GM21381 (cell line): ENCODE measurements around the gene BNC2.
"Not testable (repeated sequence)": the region's sequence is repeated elsewhere in the genome, so short reads cannot be mapped to it uniquely, and the experiment has no call there.

Experiments
- ATAC-seq: cut with Tn5 transposase; IDR thresholded peaks from one replicate; pipeline ENCODE4 v1.9.1; 2021; ENCODE audit warnings: mild to moderate bottlenecking, moderate library complexity; ENCODE audit not compliant: unreplicated experiment

Gene BNC2

DNA sequence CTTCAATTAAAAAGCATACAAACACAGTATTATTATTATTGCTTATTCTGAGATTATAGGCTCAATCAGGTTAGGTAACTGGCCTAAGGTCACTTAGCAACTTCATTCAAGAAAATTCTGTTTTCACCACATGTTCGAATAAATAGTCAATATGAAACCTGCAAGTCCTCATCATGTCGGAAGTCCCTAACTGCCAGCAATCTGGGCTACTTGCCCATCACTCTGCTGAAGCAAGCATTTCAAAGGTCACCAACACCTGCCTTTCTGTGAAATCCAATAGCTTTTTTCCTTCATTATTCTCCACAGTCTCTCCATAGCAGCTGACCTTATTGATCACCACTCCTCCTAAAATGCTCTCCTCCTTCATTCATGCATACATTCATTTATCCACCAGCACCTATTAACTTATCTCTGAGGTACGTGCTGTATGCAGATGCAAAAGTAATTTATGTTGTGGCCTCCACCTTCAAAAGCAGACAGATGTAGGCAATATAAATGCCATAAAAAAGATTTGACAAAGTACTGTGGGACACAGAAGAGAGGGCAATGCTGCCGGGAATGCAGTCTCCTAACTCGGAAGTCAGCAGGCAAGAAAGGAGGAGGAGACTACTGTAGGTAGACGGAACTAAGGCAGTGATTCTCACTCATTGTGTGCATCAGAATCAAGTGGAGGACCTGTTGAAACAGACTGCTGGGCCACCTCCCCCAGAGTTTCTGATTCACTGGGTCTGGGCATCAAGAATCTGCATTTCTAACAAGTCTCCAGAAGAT lies 310.9 kb downstream of the BNC2 start:
- no peak for ATAC-seq

- ATAC-seq: no peak
Observed at GRCh38 chr9:16555802-16556201, 314.7 kb downstream of the BNC2 start.

DNA sequence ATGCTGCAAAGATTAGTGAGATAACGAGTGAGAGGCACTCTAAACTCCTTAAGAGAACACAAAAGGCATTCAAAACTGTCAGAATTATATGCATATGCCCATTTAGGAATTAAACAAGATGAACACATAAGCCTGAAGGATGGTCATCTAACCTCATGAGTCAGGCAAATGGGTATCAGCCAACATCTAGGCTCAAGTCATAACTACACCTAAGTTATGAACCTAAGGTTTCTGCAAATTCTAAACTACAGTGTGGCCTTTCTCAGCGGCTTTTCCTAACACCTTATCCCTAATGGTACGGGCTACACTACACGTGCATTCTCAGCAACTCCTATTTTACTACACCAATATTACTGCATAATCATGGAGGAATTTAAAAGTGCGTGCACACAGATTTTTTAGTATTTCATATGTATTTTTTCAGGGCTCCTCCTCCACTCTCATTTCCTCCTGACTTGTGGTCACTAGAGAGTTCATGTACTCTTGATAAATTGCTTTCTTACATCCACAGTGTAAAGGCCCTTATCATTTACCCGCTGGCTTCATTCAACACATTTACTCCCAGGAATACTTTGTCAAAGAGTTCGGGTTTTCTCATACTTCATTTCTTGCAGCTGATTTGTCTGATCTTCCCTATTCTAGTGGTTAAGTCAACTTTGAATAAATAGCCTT lies 316.5 kb downstream of the BNC2 start:
- no peak for ATAC-seq

DNA sequence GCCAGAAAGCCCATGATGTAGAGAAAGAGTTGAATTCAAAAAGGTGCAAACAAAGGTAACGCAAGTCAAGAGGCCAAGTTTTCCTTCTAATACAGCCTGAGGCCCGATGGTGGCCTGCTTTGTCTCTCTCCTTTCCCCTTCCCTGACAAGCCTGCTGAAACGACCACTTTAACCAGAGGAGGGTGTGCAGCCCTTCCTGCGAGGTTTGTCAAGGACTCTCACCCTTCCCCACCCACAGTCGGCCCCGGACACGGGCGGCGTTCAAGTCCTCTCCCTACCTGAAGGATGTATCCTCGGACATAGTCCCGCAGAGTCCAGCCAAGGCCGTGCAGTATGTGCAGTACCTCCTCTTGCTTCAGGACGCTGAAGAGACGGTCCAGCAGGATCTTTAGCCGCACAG lies 318.2 kb downstream of the BNC2 start:
- no peak for ATAC-seq

DNA sequence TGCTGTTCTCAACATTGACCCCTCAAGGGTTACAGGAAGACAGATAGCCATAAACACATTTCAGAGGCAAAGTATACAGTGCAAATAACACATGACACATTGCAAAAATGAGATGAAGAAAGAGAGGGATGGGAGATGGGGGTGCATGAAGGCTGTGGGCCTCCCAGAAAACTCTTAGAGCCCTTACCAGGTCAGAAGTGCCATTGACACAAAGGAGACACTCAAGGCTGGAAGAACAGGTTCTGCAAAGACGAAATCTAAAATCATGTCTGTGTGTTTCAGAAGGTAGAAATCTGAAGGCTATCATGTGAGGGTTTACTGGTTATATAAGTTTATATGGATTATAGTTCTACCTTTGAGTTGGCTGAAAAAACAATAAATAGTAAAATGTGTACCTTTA lies 318.8 kb downstream of the BNC2 start:
- ATAC-seq: no peak

DNA sequence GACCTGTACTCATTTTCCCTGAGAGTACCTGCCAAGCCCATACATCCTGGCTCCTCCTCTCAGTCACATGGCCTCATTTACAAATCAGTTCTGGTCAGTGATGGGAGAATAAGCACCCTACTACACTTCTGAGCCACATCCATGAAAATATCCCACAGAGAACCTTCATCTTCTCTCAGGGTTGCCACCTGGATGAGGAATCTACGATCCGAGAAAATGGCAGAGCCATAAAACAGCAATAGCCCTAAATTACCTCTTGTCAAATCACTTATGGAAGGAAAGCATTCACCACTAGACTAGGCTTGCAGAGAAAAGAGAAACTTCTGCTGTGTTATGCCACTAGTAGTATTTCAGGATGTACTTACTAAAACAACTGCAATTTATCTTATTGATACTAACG lies 324.8 kb downstream of the BNC2 start:
- ATAC-seq: no peak

GRCh38 chr9:16544842-16545241 lies 325.6 kb downstream of the BNC2 start:
- no peak for ATAC-seq

- no peak for ATAC-seq
Observed at GRCh38 chr9:16543686-16544085, 326.8 kb downstream of the BNC2 start.

- no peak for ATAC-seq
Observed at GRCh38 chr9:16543225-16543624, 327.2 kb downstream of the BNC2 start.

GRCh38 chr9:16542290-16542689 lies 328.2 kb downstream of the BNC2 start:
- no peak for ATAC-seq

DNA sequence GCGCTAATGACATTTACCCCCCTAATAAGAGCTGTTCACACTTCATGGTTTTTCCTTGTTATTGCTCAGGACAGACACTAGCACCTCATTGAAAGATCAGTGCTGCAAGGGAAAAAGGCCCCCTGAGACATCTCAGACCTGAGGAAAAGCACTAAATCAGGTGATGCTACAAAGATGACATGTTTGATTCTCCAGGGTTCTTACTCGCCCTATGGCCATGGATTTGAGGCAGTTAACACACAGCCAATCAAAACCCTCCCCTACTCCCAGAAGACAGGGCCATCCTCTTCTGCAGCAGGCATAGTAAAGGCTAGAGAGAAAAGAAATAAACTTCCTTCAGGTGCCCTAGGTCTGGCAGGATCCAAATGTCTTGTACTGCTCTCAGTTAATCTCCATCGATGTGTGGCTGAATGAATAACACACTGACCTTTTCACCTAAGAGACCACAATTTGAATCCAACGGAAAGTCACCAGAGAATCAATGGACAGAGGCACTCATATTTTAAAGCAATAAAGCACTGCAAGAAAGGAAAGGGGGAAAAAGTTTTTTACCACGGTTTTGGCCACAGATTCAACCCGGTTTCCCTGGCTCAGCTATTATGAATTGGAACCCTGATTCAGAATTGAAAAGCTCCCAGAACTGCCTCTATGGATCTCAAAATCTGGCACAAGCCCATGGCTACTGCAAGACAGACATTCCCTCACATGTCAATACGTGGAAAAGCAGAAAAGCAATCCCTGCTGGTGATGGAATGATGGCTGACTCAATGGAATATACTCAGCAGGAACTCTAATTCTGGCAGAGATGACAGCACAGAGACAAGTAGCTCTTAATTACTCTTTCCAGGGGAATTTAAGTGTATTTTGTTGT lies 329.5 kb downstream of the BNC2 start:
- no peak for ATAC-seq

GRCh38 chr9:16539626-16540025 lies 330.8 kb downstream of the BNC2 start:
- ATAC-seq: not testable (repeated sequence)

- ATAC-seq: no peak
Observed at GRCh38 chr9:16535555-16535954, 334.9 kb downstream of the BNC2 start.

DNA sequence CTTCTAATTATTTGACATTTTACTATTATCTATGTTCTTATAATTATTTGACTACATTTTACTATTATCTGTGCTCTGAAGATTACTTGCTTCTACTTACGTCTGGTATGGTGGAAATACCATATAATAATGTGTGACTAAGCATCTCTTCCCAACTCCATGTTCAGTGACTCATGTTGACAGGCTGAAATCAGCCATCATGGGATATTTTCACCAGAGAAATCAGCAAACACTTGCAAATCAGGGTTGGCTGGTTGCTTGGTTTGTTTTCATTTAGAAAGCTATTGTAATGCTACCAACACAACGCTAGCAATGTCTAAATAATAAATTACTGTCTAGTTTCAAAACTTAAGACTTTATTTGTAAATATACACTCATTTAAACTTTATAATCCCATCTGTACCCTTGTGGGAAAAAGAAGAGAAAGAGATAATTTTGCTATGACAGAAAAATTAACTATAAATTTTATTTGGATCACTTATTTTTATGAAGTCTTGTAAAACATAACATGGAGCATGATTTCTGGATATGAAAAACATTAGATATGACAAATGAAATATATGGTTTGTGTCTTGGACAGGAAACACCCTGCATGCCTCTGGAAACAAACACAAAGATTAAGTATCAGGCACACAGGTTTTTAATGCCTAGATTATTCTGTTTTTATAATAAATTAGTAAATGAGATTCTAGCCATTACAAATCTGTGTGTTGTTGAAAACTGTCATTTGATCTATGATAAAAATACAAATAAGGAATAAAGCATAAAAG lies 337.6 kb downstream of the BNC2 start:
- no peak for ATAC-seq

GRCh38 chr9:16532272-16532671 lies 338.2 kb downstream of the BNC2 start:
- no peak for ATAC-seq

- no peak for ATAC-seq
Observed at GRCh38 chr9:16530669-16531642, 339.5 kb downstream of the BNC2 start.

DNA sequence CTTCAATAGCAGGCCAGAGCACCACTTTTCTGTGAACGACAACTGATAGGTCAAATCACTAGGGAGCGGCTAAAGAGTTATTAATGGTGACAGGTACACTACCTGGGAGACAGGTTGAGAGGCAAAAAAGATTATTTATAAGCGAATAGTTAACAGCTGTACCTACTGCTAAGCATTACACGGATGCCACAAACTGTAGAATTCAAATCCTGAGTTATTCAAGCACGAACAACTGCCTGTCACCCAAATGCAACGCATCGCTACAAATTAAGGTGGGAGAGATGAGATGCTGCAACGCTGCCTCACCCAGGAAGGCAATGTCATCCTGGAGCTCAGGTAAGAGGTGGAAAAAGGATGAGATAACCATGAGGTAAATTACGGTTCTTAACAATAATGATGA lies 342.9 kb downstream of the BNC2 start:
- no peak for ATAC-seq

- ATAC-seq: no peak
Observed at GRCh38 chr9:16526380-16526779, 344.1 kb downstream of the BNC2 start.

DNA sequence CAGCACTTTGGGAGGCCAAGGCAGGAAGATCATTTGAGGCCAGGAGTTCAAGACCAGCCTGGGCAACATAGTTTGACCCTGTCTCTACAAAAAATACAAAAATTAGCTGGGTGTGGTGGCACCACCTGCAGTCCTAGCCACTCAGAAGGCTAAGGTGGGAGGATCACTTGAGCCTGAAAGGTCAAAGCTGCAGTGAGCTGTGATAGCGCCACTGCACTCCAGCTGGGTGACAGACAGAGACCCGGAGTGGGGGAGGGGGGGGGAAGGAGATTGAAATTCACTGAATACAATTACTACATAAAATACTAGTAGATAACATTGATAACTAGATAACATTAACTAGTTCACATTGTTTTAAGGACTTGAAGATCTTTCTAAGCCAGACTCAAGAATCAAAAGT lies 345.6 kb downstream of the BNC2 start:
- ATAC-seq: no peak

GRCh38 chr9:16524078-16524477 lies 346.4 kb downstream of the BNC2 start:
- no peak for ATAC-seq
